Measurements from ENCODE around the gene GRID2.

Gene GRID2

GRCh38 chr4:93814141-93814540, 1510.4 kb downstream of the GRID2 start:
- DNase-seq (ENCODE audit: low read depth), result no peak

GRCh38 chr4:93814722-93815121, 1511.0 kb downstream of the GRID2 start:
- DNase-seq (ENCODE audit: low read depth), result no peak
